K562 (cell line): Measurements from ENCODE around the gene NRF1. TPM values are rescaled to one million over a fixed set of nuclear protein-coding genes. Genes with fewer than 3 reads are reported as not detected.

ENCODE experiments used
- ARID1B ChIP-seq: fragments of 450-650 bp; IDR thresholded peaks from 2 replicates; pipeline ENCODE4 v1.6.1; 2016; ENCODE audit warnings: antibody characterized with exemption, mild to moderate bottlenecking, inconsistent platforms
- CEBPB ChIP-seq: fragments of 450-650 bp; IDR thresholded peaks from 2 replicates; pipeline ENCODE4 v1.6.1; 2016; ENCODE audit warnings: missing genetic modification characterization, missing compliant biosample characterization
- CEBPG ChIP-seq, 3 experiments: fragments of 200-800 bp in 1 of 3; sonication (Bioruptor generic) in 1 of 3; sonication (generic) in 1 of 3; formaldehyde crosslinking in 1 of 3; IDR thresholded peaks in 2 of 3; conservative IDR thresholded peaks in 1 of 3; 2 replicates each; pipeline versions ENCODE4 v1.6.1 to v1.8.0; 2016 to 2022; ENCODE audit warnings: missing compliant biosample characterization in 2 of 3, missing genetic modification characterization in 2 of 3, mild to moderate bottlenecking in 1 of 3, missing genetic modification reagents in 1 of 3
- COPS2 ChIP-seq: fragments of 450-650 bp; conservative IDR thresholded peaks from 2 replicates; pipeline ENCODE4 v1.6.1; 2016; ENCODE audit warnings: mild to moderate bottlenecking, moderate library complexity
- CTBP1 ChIP-seq: fragments of 450-650 bp; IDR thresholded peaks from 2 replicates; pipeline ENCODE4 v1.6.1; 2016; ENCODE audit warnings: borderline replicate concordance
- DIDO1 ChIP-seq: fragments of 450-650 bp; IDR thresholded peaks from 2 replicates; pipeline ENCODE4 v1.6.1; 2016; ENCODE audit warnings: low read depth, missing biosample characterization, missing genetic modification characterization
- ETV1 ChIP-seq: fragments of 450-650 bp; conservative IDR thresholded peaks from 2 replicates; pipeline ENCODE4 v1.6.1; 2016; ENCODE audit warnings: missing genetic modification characterization, control low read depth, low read depth, missing compliant biosample characterization
- FOXM1 ChIP-seq, 2 experiments: fragments of 450-650 bp in 1 of 2; sonication (generic) in 1 of 2; formaldehyde crosslinking in 1 of 2; IDR thresholded peaks; 2 replicates each; pipeline versions ENCODE4 v1.6.1 to v1.9.0; 2017 to 2022; ENCODE audit warnings: low read depth in 2 of 2, mild to moderate bottlenecking in 2 of 2, missing genetic modification reagents in 1 of 2, moderate library complexity in 1 of 2
- KLF16 ChIP-seq: IDR thresholded peaks from 2 replicates; pipeline ENCODE4 v1.6.1; 2016; ENCODE audit warnings: antibody characterized with exemption
- MBD2 ChIP-seq: sonication (generic); IDR thresholded peaks from 2 replicates; pipeline ENCODE4 v1.6.1; 2016; ENCODE audit warnings: low read depth, borderline replicate concordance
- PHTF2 ChIP-seq: fragments of 250-450 bp; sonication (Bioruptor Pico); IDR thresholded peaks from 2 replicates; pipeline ENCODE4 v1.5.0; 2021; ENCODE audit warnings: mild to moderate bottlenecking
- TRIM28 ChIP-seq: fragments of 450-650 bp; IDR thresholded peaks from 2 replicates; pipeline ENCODE4 v1.6.1; 2017
- XRCC3 ChIP-seq: fragments of 450-650 bp; IDR thresholded peaks from 2 replicates; pipeline ENCODE4 v1.6.1; 2017; ENCODE audit warnings: mild to moderate bottlenecking, moderate library complexity
- ZBED1 ChIP-seq: IDR thresholded peaks from 2 replicates; pipeline ENCODE4 v1.6.1; 2014
- ZNF274 ChIP-seq: IDR thresholded peaks from 2 replicates; pipeline ENCODE4 v1.6.1; 2011; ENCODE audit warnings: low read depth, mild to moderate bottlenecking, low read length, moderate library complexity, borderline replicate concordance
- ZNF586 ChIP-seq: fragments of 450-650 bp; formaldehyde crosslinking; conservative IDR thresholded peaks from 2 replicates; pipeline ENCODE4 v1.4.0; 2020; ENCODE audit warnings: mild to moderate bottlenecking, moderate library complexity
- ZNF764 ChIP-seq: fragments of 250-450 bp; sonication (Bioruptor Pico); IDR thresholded peaks from 2 replicates; pipeline ENCODE4 v1.4.0; 2020; ENCODE audit warnings: low read depth, mild to moderate bottlenecking, moderate library complexity
- polyA plus RNA-seq, 8 experiments: library from polyadenylated mRNA; depleted of rRNA in 4 of 8; stranded (reverse) in 5 of 8; unstranded in 3 of 8; fragments of >200 nt; fragmentation: Nextera tagmentation in 2 of 8; fragmentation: Illumina TruSeq in 1 of 8; extraction: Ambion mirVana in 2 of 8; extraction: Trizol in 1 of 8; gene quantifications; 2 replicates each; pipeline versions ENCODE4 v1.2.1 to v1.2.3, GENCODE V29; 2011 to 2014; ENCODE audit warnings: inconsistent platforms in 1 of 8, missing spikeins in 1 of 8
- total RNA-seq, 7 experiments: library from RNA; depleted of rRNA in 6 of 7; stranded (reverse); fragments of >200 nt in 6 of 7; fragmentation: Illumina TruSeq in 2 of 7; extraction: Trizol in 2 of 7; gene quantifications; 2 replicates each; pipeline versions ENCODE4 v1.2.1 to v1.2.3, GENCODE V29; 2011 to 2021; ENCODE audit warnings: low replicate concordance in 1 of 7
- TF ChIP-seq, protein P1 (sequence below): IDR thresholded peaks from 2 replicates; pipeline ENCODE4 v1.6.1; 2011; ENCODE audit warnings: borderline replicate concordance, low read depth, mild to moderate bottlenecking, moderate library complexity, low read length; ENCODE audit not compliant: insufficient read depth, poor library complexity, severe bottlenecking
- TF ChIP-seq, protein P2 (sequence below): fragments of 450-650 bp; IDR thresholded peaks from 2 replicates; pipeline ENCODE4 v1.7.1; 2018; ENCODE audit warnings: mild to moderate bottlenecking, low read depth; ENCODE audit not compliant: partially characterized antibody
- TF ChIP-seq, protein P3 (sequence below): fragments of 450-650 bp; formaldehyde crosslinking; conservative IDR thresholded peaks from 2 replicates; pipeline ENCODE4 v1.4.0; 2022; ENCODE audit warnings: mild to moderate bottlenecking, missing genetic modification characterization
- TF ChIP-seq, protein P4 (sequence below): fragments of 250-450 bp; sonication (Bioruptor Pico); IDR thresholded peaks from 2 replicates; pipeline ENCODE4 v1.5.0; 2020; ENCODE audit warnings: mild to moderate bottlenecking, borderline replicate concordance

Gene NRF1
- total and polyA plus RNA-seq, 9 of the 15 experiments (the other 6 are each of a cell fraction or from before 2014, with no cell fraction given): 8.6 to 28.8 (median 20.3) TPM

DNA sequence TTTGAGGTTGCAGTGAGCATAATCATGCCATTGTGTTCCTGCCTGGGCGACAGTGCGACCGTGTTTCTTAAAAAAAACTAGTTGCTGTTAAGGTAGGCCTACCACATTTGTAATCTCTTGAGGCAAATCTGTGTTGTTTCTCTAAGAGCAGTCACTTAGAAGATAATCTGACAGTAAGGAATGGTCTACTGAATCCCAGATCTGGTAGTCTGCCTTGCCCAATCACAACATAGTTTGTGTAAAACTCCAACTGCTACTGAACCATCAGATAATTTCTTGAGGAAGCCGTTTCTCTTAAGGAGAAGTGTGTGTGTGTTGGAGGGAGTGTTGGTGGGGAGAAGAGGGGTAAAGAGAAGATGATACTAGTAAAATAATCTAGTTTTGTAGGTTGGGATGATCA, 5.0 kb downstream of the NRF1 start (continued):
- TF ChIP-seq, protein P1, sequence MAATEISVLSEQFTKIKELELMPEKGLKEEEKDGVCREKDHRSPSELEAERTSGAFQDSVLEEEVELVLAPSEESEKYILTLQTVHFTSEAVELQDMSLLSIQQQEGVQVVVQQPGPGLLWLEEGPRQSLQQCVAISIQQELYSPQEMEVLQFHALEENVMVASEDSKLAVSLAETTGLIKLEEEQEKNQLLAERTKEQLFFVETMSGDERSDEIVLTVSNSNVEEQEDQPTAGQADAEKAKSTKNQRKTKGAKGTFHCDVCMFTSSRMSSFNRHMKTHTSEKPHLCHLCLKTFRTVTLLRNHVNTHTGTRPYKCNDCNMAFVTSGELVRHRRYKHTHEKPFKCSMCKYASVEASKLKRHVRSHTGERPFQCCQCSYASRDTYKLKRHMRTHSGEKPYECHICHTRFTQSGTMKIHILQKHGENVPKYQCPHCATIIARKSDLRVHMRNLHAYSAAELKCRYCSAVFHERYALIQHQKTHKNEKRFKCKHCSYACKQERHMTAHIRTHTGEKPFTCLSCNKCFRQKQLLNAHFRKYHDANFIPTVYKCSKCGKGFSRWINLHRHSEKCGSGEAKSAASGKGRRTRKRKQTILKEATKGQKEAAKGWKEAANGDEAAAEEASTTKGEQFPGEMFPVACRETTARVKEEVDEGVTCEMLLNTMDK: no peak
- TF ChIP-seq ZNF274 (no peak), ARID1B (peak; percentile 32; the same call in 1 of the 2 replicates), ETV1 (tag) (no peak), CEBPB (peak; percentile 24; the same call in 1 of the 2 replicates), ZBED1 (no peak), CTBP1 (peak; percentile 30; the same call in 1 of the 2 replicates), ZNF586 (CRISPR knock-in tag) (no peak), XRCC3 (no peak), ZNF764 (CRISPR knock-in tag) (no peak), MBD2 (no peak), TRIM28 (no peak), PHTF2 (CRISPR knock-in tag) (no peak), CEBPG (CRISPR knock-in tag; IDR thresholded peaks at IDR 0.05) (no peak), CEBPG (tag; conservative IDR thresholded peaks at IDR 0.05 in 1 of 2, IDR thresholded peaks at IDR 0.05 in 1 of 2) (0 out of 4 replicates have a peak, but pooled peaks of 1 of the 2 experiments have one; percentile 10), COPS2 (no peak), FOXM1 (IDR thresholded peaks at IDR 0.05; ENCODE audit: low read depth) (peak; percentile 79; the same call in 1 of the 2 replicates), FOXM1 (CRISPR knock-in tag; IDR thresholded peaks at IDR 0.05; ENCODE audit: low read depth) (no peak), KLF16 (no peak), DIDO1 (tag) (no peak)
- TF ChIP-seq, protein P2, sequence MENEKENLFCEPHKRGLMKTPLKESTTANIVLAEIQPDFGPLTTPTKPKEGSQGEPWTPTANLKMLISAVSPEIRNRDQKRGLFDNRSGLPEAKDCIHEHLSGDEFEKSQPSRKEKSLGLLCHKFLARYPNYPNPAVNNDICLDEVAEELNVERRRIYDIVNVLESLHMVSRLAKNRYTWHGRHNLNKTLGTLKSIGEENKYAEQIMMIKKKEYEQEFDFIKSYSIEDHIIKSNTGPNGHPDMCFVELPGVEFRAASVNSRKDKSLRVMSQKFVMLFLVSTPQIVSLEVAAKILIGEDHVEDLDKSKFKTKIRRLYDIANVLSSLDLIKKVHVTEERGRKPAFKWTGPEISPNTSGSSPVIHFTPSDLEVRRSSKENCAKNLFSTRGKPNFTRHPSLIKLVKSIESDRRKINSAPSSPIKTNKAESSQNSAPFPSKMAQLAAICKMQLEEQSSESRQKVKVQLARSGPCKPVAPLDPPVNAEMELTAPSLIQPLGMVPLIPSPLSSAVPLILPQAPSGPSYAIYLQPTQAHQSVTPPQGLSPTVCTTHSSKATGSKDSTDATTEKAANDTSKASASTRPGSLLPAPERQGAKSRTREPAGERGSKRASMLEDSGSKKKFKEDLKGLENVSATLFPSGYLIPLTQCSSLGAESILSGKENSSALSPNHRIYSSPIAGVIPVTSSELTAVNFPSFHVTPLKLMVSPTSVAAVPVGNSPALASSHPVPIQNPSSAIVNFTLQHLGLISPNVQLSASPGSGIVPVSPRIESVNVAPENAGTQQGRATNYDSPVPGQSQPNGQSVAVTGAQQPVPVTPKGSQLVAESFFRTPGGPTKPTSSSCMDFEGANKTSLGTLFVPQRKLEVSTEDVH: no peak
- TF ChIP-seq, protein P3, sequence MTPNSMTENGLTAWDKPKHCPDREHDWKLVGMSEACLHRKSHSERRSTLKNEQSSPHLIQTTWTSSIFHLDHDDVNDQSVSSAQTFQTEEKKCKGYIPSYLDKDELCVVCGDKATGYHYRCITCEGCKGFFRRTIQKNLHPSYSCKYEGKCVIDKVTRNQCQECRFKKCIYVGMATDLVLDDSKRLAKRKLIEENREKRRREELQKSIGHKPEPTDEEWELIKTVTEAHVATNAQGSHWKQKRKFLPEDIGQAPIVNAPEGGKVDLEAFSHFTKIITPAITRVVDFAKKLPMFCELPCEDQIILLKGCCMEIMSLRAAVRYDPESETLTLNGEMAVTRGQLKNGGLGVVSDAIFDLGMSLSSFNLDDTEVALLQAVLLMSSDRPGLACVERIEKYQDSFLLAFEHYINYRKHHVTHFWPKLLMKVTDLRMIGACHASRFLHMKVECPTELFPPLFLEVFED (CRISPR knock-in tag): no peak
- TF ChIP-seq, protein P4, sequence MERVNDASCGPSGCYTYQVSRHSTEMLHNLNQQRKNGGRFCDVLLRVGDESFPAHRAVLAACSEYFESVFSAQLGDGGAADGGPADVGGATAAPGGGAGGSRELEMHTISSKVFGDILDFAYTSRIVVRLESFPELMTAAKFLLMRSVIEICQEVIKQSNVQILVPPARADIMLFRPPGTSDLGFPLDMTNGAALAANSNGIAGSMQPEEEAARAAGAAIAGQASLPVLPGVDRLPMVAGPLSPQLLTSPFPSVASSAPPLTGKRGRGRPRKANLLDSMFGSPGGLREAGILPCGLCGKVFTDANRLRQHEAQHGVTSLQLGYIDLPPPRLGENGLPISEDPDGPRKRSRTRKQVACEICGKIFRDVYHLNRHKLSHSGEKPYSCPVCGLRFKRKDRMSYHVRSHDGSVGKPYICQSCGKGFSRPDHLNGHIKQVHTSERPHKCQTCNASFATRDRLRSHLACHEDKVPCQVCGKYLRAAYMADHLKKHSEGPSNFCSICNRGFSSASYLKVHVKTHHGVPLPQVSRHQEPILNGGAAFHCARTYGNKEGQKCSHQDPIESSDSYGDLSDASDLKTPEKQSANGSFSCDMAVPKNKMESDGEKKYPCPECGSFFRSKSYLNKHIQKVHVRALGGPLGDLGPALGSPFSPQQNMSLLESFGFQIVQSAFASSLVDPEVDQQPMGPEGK (CRISPR knock-in tag): no peak
